Embryonic facial prominence (tissue), 1 donor: ENCODE measurements around the gene MSH2.

Experiments used
- DNase-seq: peaks from one replicate; pipeline ENCODE4 v3.0.0-alpha.2; 2016; ENCODE audit errors: extremely low spot score

The MSH2 gene

DNA sequence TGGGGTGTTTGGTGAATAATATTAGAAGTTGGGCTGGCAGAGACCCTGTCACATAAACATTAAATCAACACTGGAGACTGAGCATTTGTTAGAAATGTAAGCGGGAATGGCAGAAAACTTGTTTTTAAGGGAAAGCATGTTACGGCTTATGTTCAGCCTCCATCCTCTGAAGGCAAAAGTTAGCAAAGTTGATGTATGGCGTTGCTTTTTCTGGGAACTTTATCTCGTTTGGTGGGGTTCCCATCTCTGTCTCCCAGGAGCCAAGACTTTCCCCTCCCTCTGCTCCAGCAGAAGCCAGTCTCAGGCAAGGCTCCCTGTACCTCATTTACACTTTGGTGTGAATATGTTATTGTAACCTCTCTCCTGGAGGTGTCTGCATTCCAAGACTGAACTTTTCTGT is 105.1 kb downstream of the MSH2 start:
- DNase-seq = no peak

DNA sequence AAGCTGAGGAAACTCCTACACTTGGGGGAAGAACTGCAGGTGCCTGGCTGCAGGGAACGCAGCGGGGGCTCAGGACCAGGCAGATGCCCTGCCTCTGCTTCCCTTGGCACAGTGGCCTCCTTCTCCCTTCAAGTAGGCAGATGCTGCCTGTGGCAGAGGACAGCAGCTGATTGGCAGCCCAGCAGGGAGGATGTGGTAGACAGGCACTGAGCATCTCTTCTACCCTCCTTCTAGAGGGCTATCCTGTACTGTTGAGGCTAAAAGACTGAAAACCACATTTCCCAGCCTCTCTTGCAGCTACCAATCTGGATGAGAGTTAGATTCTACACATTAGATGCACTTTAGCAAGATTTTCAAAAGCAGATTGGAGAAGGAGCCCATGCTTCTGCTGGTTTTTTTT is 105.7 kb downstream of the MSH2 start:
- no peak for DNase-seq

DNA sequence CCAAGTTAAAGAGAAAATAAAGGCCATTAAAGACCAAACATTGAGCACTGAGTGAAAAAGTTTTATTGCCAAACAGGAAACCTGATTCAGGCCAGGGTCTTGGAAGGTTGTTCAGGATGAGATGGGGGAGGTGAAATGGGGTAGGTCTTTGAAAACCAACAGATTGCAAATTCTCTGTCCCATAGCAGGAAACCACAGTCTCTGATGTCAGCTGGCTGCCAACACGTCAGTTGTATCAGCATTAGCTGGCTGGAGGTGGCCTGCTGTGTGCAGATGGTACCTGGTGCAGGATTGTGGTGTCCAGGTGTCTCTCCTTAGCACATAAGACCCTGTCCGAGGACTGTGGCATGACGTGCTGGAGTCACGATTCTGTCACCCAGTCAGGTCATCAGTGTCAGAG is 106.3 kb downstream of the MSH2 start:
- no peak for DNase-seq

GRCh38 chr2:47509821-47510385 is 106.9 kb downstream of the MSH2 start:
- DNase-seq = no peak

- no peak for DNase-seq
Observed at GRCh38 chr2:47510745-47511144, 107.8 kb downstream of the MSH2 start.

- no peak for DNase-seq
Observed at GRCh38 chr2:47512581-47513083, 109.7 kb downstream of the MSH2 start.

DNA sequence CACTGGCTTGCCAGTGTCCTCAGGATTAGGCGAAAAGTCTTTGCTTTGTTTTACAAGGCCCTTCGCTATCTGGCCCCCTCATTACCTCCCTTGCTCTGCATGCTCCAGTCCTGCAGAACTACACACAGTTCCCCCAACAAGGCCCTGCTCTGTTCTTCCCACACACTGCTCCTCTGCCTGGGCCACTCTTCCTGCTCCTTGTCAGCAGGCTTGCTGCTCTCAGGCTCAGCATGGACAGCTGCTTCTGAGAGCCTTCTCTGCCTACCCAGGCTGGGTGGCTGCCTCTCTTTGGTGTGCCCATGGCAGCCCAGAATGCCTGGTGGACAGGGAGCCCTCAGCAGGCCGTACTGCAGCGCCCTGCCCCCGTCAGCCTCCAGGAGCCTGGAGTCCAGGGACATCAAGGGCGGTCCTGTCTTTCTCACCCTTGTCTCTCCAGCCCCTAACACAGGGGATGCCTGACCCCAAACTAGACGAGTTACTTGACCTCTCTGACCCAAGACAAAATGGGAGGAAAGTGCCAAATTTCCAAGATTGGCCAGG is 111.1 kb downstream of the MSH2 start:
- no peak for DNase-seq

DNA sequence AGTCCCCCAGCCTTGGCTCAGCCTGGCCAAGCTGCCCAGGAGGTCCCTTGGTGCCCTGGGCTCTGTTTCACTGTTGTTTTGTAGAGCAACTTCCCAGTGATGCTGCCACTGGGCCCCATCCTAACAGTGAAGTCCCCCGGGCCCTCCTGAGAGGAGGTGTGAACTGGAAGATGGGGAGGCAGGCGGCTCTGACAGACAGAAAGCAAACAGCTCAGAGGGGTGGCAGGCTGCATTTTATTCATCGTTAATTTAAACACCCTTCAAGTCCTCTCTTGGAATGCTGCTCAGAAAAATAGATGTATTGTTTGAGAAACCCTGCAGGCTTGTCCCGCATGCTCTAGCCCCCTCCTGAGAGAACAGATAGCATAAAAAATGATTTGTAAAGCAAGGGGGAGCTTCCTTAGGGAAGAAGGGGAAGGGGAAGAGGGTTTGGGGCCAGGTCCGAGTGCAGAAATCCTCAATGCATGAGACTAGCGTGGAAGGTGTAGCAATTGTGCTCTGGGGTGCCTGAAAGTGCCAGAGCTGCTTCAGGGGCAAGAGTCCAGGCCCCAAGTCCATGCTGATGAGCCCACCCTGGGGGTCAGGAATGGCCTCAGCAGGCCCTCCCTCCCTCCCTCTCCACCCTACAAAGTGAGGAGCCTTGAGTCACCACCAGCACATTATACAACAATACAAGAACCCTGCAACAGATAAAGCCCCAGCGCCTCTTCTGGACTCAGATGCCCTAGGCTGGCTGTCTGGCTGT is 113.6 kb downstream of the MSH2 start:
- DNase-seq = no peak

GRCh38 chr2:47518497-47519146 is 115.7 kb downstream of the MSH2 start:
- no peak for DNase-seq

DNA sequence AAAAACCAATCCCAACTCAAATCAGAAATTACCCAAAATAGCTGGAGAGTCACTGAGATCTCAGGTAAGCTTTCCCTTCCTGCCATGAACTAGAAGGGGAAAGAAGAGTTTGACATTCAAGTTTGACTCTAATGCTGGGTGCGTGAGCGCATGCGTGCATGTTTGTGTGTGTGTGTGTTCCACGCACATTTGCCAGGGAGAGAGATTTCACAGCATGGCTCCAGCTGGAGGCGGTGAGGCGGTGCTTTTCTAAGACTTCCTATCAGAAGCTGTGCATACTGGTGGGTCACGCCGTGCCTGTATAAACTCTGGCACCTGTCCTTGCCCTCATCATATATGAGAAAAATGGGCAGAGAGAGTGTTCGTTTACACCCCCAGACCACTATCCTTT is 116.2 kb downstream of the MSH2 start:
- DNase-seq = no peak

GRCh38 chr2:47519604-47520301 is 116.8 kb downstream of the MSH2 start:
- no peak for DNase-seq

- DNase-seq = no peak
Observed at GRCh38 chr2:47520302-47520630, 117.3 kb downstream of the MSH2 start.

DNA sequence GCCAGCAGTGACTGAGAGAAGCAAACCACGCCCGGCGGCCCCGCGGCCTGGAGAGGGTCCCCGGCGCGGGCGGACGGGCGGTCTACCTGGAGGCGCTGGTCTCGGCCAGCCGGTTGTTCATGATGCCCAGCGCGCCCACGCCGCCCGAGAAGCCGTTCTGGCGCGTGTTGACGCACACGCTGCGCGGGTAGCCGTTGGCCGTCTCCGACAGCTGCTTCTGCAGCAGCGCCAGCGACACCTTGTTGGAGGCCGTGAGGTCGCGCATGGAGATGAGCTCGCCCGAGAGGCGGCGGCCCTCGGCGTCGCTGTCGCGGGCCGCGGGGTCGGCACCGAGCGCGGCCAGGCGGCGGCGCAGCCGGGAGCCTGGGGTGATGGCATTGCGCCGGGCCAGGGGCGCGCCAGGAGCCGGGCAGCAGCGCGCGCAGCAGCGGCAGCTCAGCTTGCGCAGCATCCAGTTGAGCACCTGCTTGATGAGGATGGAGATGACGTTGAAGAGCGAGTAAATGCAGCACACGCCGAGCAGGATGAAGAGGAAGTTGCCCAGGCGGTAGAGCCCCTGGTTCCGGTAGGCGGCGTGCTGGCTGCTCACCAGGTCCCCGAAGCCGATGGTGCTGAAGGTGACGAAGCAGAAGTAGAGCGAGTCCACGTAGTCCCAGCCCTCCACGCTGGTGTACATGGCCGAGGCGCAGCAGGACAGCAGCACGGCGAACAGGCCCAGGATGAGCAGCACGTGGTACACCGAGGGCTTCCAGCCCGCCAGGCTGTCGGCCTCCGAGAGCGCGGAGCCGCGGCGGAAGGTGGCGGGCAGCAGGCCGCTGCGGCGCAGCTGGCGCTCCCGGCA is 118.1 kb downstream of the MSH2 start:
- no peak for DNase-seq

- DNase-seq = no peak
Observed at GRCh38 chr2:47521666-47522285, 118.8 kb downstream of the MSH2 start.

- DNase-seq = no peak
Observed at GRCh38 chr2:47525167-47525566, 122.2 kb downstream of the MSH2 start.

- no peak for DNase-seq
Observed at GRCh38 chr2:47528455-47528854, 125.5 kb downstream of the MSH2 start.

DNA sequence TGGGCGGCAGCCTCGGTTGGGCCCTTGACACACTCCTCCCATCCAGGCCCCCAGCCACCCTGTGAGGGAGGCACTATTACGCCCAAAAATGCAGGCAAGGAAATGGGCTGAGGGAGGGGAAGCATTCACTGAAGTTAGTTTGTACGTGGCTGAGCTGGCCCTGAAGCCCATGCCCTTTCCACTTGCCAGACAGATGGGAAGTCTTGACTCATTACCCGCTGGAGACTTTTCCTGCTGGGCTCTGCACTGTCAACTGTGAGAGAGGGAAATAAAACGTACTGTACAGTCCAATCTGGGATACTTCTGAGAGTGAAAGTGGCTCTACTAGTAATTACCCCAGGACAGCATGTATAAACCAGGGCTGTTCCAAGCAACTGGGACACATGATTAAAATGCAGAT is 125.9 kb downstream of the MSH2 start:
- DNase-seq = no peak

DNA sequence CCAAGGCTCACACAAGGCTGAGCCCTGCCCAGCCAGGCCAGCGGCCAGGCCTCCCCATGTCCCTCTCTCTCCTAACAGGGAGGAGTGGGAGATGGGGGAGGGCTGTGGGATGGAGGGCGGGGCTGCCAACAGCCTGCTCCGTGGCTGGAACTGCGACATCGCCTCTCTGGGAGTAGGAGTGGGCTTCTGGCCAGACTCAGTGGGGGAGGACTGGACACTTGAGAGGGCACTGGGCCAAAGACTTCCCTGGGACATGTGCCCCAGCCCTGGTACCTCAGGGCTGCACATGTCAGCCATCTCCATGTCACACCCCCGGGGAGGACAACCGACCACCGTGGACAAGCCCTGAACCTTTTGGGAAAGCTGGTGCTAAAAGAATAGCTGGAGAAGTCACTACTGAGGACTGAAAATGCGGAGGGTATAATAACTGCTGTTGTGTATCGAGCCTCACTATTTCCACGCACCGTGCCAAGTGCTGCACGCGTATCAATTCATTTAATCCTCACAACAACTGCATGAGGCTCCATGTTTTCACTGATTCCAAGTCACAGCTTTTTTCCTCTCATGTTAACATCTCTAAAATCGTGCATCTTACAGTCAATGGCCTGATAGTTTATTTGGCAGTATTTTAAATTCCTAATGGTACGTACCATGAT is 127.3 kb downstream of the MSH2 start:
- no peak for DNase-seq

DNA sequence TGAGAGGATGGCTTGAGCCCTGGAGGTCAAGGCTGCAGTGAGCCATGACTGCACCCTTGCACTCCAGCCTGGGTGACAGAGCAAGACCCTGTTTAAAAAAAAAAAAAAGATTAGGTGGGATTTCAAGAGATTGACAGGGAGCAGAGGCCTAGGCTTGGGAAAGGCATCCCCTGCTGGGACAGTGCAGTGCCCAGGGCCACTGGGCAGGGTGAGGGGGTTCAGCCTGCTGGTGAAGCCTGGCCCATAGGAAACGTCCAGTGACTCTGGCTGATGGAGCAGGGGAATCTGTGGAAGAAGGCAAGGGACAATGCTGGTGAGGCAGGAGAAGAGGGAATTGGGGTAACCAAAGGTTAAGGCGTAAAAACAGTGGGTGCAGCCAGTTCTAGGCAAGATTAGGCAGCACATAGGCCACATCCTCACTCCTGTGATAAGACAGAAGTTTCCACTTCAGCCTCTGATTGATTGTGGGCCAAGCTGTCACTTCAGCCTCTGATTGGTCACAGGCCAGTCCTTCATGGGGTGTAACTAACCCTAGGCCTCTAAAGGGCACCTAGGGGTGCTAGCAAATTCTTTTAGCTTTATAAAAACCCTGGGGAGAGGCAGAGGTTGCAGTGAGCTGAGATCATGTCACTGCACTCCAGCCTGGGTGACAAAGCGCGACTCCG is 128.6 kb downstream of the MSH2 start:
- no peak for DNase-seq
